AG08395 (cell line): ENCODE data around the gene LCN12.

ENCODE experiments used
- DNase-seq: peaks from one replicate; pipeline ENCODE4 v3.0.0; 2012; ENCODE audit warnings: mixed read lengths, low spot score

LCN12 gene

DNA sequence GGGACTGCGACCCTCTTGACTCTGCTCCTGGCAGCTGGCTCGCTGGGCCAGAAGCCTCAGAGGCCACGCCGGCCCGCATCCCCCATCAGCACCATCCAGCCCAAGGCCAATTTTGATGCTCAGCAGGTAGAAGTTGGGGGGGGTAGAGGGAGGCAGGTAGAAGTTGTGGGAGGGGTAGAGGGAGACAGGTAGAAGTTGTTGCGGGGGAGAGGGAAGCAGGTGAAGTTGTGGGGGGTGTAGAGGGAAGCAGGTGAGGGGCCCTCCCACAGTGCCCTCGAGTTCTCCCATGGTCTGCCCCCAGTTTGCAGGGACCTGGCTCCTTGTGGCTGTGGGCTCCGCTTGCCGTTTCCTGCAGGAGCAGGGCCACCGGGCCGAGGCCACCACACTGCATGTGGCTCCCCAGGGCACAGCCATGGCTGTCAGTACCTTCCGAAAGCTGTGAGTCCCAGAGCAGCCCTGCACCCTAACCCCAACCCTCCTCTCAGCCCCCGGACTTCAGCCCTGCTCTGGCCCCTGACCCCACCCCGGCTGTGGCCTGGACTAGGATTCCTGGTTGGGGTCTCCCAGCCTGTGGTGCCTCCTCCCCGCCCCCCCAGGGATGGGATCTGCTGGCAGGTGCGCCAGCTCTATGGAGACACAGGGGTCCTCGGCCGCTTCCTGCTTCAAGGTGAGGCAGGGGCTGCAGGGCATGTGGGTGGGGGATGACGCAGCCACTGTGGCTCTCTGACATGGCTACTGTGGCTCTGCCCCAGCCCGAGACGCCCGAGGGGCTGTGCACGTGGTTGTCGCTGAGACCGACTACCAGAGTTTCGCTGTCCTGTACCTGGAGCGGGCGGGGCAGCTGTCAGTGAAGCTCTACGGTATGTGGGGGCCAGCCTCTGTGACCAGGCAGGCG, 6.5 kb upstream of the LCN12 start:
- no peak for DNase-seq

DNA sequence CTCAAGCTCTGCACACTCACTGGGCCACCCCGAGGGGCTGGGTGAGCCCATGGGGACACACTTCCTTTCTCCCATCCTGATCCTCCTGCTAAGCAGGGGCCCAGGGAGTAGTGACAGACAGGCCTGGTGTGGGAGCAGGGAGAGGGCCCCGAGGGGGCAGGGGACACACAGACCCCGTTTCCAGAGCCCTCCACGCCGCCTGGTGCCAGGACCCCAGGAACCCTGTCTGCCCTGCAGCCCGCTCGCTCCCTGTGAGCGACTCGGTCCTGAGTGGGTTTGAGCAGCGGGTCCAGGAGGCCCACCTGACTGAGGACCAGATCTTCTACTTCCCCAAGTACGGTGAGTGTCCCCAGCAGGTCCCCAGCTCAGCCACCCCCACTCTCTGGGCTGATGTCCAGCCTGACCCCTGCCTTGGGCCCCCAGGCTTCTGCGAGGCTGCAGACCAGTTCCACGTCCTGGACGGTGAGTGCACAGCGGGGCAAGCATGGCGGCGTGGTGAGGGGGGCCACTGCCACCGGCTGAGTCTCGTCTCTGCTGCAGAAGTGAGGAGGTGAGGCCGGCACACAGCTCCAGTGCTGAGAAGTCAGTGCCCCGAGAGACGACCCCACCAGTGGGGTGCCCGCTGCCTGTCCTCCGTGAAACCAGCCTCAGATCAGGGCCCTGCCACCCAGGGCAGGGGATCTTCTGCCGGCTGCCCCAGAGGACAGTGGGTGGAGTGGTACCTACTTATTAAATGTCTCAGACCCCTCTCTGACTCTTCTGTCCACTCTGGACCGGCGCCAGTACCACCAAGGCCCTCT, 5.6 kb upstream of the LCN12 start:
- DNase-seq: no peak

DNA sequence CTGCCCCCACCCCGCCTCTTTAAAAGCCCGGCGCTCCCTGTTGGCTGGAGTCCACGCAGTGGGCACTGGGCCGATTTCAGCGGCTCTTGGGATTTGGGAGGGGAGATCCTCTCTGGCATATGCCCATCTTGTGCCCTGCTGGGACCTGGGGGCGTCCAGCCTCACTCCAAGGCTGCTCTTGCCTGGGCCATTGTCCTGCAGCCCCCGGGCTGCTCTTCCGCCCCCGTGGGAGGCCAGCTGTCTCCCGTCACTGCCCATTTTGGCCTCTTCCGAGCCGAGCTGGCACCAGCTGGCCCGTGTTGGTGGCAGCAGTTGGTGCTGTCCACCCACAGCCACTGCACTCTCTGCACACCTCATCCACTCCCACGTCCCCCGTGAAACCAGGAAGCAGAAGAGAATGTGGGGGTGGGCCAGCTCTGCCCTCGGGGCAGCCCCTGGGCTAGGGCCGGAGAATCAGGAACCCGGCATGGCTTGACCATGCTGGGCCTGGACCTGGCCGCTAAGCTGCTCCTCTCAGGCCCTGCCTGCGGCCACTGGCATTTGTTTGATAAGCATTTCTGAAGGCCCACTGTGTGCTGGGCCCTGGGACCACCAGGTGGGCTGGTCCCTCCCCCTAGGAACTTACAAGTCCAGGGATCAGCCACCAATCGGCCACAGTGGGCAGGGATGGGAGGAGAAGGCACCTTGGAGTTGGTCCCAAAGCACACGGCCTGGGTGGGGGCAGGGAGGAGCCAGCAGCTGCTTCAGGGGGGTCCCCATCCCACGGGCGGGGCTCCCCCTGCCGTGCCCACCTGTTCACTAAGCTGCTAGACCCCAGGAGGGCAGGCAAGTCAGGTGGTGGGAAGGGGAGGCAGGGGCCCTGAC, 4.8 kb upstream of the LCN12 start:
- no peak for DNase-seq

DNA sequence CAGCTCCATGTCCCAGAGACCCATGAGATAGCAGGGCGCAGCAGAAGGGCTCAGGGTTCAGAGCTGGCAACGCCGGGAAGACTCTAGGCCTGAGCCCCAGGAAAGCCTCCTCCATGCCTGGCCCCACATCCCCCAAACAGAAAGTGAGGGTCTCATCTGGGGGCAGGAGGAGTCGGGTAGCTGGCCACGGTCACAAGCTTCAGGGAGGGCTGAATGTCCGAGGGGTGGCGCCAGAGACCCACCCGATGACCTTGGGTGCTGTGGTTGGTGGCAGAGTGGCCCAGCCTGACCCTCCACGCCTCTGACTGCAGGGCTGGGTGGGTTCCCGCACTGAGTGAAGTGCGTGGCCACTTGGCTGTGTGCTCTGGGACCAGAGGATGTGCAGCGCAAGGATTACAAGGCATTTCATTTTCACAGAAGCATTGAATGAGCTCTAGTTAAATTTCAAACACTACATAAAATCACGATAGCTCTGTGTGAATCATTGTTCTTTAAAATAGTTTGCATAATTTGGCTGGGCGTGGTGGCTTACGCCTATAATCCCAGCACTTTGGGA, 4.0 kb upstream of the LCN12 start:
- peak; percentile 41 for DNase-seq

DNA sequence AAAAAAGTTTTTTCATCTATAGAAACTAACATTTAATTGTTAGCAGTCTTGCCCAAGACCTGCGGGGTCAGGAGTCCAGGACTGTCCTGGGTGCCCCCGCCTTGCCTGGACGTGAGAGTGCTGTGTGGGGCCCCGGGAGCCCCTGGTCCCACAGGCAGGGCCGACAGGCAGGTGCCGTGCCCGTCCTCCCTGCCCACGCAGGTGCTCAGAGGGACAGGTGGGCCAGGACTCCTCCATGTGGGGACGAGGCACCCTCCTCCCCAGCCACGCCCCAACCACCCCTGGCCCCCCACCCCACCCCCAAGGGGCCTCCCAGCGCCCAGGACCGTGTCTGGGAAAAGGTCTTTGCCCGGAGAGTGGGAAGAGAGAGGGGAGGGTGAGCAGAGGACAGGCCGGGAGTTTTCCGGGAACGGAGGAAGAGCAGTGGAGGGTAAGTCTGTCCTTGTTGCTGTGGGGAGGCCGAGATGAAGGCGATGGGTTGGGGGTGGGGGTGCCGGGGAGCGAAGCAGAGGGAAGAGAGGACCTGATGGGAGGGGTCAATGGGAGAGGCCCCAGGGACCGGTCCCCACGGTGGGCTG, 2.7 kb upstream of the LCN12 start:
- DNase-seq: no peak

DNA sequence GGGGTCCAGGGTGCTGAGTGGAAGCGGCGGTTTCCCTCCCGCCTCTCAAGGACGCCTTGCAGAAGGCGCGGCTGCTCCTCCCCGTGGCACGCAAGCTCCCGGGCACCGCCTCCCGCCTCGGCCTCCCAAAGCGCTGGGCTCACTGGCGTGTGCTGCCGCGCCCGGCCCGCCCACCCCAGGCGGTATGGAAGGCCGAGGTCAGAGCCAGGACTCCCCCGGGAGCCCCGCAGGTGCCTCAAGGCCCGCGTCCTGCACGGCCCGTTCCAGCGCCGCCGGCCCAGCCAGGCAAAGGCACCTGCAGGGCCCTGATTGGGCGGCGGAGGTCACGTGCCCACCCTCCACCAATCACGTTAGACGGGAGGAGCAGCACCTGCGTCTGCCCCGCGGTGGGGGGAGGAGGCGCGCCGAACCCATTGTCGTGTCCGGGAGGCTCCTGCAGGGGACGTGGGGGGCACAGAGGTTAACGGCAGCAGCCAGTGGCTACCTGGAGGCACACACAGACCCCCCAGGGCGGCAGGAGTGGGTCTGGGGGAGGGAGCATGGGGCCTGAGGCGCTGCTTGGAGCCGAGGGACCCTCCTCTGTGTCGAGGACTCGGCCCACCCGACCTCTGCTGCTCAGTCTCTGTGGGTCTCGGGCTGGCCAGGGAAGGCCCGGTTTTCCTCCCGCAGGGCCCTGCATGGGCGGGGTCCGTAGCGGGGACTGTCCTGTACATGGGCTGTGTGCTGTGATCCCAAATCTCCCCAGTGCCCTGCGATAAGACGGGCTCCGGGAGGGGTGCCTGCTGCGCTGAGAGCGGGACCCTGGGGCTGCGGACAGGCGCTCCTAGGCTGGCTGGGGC, 2.0 kb upstream of the LCN12 start:
- peak; percentile 99 for DNase-seq

DNA sequence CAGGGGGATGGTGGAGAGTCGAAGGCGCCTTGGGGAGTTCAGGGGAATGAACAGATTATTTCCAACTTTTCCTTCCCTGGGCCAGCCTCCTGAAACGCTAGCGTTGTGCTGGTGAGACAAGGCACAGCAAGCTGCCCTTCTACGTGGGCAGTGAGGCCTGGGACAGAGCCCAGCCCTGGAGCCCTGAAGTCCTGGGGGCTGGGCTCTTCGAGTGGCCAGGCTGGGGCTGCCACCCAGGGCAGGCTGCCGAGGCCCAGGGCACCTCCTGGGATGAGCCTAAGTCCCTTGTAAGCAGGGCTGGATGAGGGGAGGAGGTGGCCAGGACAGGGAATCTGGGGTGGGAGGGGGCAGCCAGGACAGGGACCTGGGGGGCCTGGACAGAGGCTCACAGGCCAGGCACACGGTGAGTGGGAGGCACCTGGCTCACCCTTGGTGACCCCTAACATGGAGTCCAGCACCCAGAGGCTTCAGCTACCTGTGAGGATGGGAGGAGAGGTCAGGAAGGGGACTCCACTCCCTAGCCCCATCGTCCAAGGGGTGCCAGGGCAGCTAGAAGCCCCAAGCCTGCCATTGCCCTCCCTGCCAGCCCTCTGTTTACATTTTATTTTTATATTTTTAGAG, 1.3 kb upstream of the LCN12 start:
- DNase-seq: no peak

DNA sequence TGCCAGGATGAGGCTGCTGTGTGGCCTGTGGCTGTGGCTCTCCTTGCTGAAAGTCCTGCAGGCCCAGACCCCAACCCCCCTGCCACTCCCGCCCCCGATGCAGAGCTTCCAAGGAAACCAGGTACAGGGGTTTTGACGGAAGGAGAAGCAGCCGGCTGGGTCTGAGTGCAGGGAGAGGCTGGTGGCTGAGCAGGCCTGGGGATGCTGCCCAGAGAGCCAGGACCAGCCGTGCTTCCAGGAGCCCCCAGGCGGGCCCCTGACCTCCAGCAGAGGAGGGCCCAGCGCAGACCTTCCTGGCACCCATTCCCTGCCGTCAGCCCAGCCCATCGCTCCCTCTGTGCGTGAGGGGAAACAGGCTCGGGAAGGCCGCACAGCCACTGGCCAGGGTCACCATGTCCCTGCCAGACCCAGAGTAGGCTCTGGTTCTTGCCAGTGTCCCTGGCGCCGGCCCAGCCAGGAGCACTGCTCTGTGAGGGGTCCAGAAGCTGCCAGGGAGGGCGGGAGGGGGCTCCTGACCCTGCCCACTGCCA, 313 bp downstream of the LCN12 start:
- no peak for DNase-seq

DNA sequence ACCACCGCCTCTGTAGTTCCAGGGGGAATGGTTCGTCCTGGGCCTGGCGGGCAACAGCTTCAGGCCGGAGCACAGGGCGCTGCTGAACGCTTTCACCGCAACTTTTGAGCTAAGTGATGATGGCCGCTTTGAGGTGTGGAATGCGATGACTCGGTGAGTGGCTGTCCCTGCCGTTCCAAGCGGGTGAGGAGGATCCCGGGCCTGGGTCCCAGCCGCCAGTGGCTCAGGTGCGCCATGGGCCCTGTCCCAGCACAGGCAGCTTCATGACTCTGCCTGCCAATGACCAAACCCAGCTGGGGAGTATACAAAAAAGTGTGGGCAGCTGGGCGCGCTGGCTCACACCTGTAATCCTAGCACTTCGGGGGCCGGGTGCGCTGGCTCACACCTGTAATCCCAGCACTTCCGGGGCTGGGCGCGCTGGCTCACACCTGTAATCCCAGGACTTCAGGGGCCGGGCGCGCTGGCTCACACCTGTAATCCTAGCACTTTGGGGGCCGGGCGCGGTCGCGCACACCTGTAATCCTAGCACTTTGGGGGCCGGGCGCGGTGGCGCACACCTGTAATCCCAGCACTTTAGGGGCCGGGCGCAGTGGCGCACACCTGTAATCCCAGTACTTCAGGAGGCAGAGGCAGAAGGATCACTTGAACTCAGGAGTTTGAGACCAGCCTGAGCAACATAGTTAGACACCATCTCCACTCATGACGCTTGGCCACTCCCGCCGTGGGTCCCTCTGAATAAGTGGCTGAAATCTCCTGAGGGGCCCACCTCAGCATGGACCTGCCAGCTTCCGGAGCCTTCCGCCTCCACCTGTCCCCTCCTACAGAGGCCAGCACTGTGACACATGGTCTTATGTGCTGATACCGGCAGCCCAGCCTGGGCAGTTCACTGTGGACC, 1.1 kb downstream of the LCN12 start:
- no peak for DNase-seq

DNA sequence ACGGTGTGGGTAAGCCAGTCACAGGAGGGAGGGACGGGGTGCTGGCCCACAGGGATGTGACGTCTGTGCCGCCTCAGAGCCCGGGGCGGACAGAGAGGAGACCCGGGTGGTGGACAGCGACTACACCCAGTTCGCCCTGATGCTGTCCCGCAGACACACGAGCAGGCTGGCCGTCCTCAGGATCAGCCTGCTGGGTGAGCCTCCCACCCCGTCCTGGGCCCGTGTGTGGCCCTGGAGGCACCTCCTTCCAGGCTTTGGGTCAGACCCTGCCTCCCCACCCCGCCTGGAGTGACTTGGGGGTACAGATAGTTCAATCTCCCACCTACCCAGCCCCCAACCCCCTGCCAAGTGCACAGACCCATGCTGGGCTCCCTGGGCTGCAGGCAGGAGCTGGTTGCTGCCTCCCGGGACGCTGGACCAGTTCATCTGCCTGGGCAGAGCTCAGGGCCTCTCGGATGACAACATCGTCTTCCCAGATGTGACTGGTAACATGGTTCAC, 1.7 kb downstream of the LCN12 start:
- DNase-seq: no peak

DNA sequence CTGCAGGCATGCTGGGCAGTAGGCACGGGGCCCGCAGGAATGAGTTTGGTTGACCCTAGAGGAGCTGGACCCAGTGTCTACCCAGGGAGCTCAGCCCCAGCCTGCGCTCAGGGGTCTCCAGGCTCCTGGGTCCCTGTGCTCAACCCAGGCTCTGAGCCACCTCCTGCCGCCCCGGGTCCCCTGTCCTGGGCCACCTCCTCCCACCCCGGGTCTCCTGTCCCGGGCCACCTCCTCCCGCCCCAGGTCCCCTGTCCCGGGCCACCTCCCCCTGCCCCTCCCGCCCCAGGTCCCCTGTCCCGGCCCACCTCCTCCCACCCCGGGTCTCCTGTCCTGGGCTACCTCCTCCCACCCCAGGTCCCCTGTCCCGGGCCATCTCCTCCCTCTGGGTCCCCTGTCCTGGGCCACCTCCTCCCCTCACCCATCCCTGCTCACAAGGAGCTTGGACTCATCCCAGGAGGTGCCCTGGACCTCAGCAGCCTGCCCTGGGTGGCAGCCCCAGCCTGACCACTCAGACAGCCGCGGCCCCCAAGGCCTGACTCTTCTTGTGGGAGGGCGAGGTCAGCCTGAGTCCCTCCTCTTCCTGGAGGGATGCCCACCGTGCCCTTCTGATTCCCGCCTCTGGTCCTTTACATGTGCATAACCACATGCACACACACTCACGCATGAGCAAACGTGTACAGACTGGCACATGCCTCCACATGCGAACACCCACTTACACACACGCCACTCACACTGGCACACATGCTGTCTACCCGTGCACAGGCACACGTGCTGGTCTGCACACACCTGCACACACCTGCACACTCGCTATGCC, 2.4 kb downstream of the LCN12 start:
- no peak for DNase-seq

DNA sequence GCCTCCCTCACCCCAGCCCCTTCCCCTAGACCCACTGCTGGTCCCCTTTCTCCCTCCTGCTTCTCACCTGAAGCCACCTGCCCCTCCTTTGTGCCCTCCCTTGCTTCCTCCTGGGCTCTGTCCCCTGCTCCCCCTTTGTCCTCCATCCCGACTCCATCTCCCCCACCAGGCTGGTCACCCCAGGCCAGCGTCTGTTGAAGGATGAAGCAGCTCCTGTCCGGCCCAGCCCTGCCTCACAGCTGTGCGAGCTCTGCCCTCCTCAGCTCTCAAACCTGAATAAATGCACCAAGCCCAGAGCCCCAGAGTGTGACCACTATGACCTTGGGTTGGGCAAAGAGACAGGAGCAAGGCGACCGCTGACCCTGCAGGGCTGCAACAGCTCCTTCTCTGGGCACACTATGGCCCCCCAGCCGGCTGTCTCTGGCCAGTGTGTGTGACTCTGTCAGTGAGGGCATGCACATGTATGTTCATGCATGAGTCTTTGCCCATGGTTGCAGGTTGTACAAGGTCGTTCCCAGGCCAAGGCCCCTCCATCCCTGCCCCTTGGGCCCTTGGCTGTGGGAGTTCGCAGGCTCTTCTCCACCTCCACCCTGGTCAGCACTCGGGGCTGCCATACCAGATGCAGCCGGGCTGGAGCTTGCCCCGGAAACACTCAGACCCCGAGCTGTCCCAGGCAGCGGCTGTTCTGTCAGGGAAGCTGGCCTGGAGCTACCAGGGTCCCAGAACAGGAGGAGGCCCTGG, 3.3 kb downstream of the LCN12 start:
- DNase-seq: no peak

DNA sequence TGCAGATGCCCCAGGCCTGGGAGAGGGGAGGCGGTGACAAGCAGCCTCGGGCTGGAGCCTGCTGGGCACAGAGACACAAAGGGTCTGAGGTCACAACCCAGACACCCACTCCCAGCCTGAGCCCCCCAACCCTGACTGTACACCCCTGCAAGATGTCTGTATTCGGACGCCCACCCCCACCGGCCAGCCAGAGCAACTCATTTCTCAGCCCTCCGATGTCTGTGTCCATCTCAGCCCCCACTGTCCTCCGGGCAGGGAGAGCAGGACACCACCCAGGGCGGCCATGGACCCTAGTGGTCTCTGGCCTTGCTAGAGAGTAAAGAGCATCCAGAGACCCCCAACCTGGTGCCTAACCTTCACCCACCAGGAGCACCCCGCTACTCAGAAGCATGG, 3.9 kb downstream of the LCN12 start:
- DNase-seq: no peak

DNA sequence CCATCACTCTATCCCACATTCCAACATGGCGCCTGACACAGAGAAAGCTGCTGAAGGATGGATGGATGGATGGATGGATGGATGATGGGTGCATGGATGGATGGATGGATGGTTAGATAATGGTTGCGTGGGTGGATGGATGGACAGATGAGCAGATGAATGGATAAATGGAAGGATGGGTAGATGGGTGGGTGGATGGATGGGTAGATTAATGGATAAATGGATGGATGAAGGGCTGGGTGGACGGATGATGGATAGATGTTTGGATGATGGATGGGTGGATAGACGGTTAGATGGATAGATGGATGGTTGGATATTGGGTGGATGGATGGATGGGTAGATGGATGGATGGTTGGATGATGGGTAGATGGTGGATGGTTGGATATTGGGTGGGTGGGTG, 4.5 kb downstream of the LCN12 start:
- DNase-seq: no peak

DNA sequence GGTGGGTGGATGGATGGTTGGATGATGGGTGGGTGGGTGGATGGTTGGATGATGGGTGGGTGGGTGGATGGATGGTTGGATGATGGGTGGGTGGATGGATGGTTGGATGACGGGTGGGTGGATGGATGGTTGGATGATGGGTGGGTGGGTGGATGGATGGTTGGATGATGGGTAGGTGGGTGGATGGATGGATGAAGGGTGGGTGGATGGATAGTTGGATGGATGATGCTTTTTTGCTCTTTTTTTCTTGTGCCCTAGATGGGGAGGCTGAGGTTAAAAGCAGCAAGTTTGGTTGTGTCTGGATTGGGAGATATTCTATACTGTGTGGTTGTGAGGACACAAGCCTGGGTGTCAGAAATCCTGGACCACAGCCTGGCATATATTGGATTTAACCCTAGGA, 5.4 kb downstream of the LCN12 start:
- no peak for DNase-seq

DNA sequence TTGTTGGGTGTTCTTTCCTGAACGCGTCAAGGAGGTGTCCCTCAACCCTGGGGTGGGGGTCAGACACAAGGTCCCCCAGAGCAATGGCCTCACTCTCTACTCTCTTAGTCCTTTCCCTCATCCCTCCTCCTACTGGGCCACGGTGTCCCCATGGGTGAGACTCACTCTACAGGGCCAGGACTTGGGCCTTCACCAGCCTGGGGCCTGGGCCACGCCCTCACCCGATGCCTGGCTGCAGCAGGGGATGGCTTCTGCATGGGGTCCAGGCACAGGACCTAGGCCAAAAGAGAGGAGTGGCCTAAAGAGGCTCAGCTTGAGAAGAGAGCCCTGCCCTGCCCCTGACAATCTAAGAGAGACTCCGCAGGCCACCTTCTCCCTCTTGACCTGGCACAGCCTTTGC, 5.8 kb downstream of the LCN12 start:
- DNase-seq: no peak

DNA sequence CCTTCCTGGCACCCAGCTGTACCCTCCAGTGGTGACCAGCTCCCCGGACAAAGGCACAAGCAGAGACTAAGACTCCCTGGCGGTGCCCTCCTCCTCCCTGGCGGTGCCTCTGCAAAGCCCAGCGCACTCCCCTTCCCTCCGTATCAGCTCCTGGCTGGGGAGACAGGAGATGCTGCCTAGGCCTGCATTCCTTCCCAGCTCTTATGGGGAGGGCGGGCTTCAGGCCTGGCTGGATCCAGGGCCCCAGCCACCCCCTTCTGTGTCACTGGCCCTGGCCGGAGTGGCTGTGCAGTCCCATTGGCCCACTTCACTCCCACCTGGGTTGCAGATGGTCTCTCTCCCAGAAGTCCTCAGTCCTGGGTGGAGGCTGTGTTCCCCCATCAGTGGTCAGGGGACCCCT, 6.4 kb downstream of the LCN12 start:
- no peak for DNase-seq
